ES-I3 (cell line): Measurements from ENCODE around the gene TNFSF15.
"Not testable (repeated sequence)": the region's sequence is repeated elsewhere in the genome, so short reads cannot be mapped to it uniquely, and the experiment has no call there.

ENCODE experiments used
- H3K36me3 ChIP-seq: 2 replicates; pipeline ENCODE4 v1.6.1; 2013; ENCODE audit warnings: mild to moderate bottlenecking, low read length, control low read depth, moderate library complexity; ENCODE audit not compliant: insufficient read depth
- H3K4me1 ChIP-seq: 2 replicates; pipeline ENCODE4 v1.6.1; 2013; ENCODE audit warnings: mild to moderate bottlenecking, control low read depth, low read length; ENCODE audit not compliant: insufficient read depth
- H3K9ac ChIP-seq: 2 replicates; pipeline ENCODE4 v1.6.1; 2013; ENCODE audit warnings: low read depth, mild to moderate bottlenecking, low read length, moderate library complexity
- H3K9me3 ChIP-seq: 2 replicates; pipeline ENCODE4 v1.6.1; 2013; ENCODE audit warnings: mild to moderate bottlenecking, low read length, moderate library complexity; ENCODE audit not compliant: control insufficient read depth, insufficient read depth

The TNFSF15 gene

GRCh38 chr9:114763220-114763619 lies 42.6 kb downstream of the TNFSF15 start:
- H3K9me3 ChIP-seq: peaks cover 3% of the 10 kb centered on the region; the same call in 1 of the 2 replicates
- no peak overlapping the region for H3K9ac ChIP-seq
- no peaks in the 10 kb centered on the region for H3K4me1 ChIP-seq
- H3K36me3 ChIP-seq: no peaks in the 10 kb centered on the region

- Histone ChIP-seq H3K4me1 (no peaks in the 10 kb centered on the region), H3K36me3 (no peaks in the 10 kb centered on the region), H3K9ac (no peak overlapping the region), H3K9me3 (peaks cover 3% of the 10 kb centered on the region; the same call in 1 of the 2 replicates)
Observed at GRCh38 chr9:114761523-114761922, 44.3 kb downstream of the TNFSF15 start.

DNA sequence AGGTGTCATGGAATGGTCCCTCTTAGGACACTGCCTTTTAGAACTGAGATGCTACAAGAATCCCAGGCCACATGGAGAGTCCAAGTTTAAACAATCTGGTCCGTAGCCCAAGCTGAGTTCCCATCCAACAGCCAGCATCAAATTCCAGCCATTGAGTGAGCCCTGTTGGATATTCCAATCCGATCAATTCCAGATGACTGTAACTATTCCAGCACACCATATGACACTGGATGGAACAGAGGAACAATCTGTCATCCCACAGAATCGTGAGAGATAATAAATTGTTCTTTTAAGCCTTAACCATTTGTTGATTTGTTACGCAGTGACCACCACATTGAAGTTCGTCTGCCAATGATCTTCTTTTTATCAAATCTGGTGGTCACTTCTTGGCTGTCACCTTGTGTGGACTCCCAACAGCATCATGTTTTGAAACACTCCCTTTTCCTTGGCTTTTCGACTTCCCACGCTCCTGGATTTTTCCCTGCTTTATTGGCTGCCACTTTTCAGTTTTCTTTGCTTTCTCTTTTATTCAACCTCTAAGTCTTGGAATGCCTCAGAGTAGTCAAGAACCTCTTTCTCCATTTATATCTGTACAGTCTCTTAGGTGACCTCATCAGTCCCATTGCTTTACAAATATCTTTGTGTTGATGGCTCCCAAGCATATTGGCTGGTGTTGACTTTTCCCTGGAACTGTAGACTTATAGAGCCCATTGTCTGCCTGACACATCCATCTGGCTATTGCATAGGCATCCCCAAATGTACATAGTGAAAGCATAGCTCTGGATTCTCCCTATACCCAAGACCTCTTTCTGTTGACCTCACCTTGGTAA lies 46.1 kb downstream of the TNFSF15 start:
- Histone ChIP-seq H3K36me3 (no peaks in the 10 kb centered on the region), H3K9ac (no peak overlapping the region), H3K4me1 (no peaks in the 10 kb centered on the region), H3K9me3 (peaks cover 3% of the 10 kb centered on the region; the same call in 1 of the 2 replicates)

- Histone ChIP-seq H3K9ac (no peak overlapping the region), H3K9me3 (peaks cover 3% of the 10 kb centered on the region; the same call in 1 of the 2 replicates), H3K36me3 (no peaks in the 10 kb centered on the region), H3K4me1 (no peaks in the 10 kb centered on the region)
Observed at GRCh38 chr9:114757984-114758383, 47.9 kb downstream of the TNFSF15 start.

DNA sequence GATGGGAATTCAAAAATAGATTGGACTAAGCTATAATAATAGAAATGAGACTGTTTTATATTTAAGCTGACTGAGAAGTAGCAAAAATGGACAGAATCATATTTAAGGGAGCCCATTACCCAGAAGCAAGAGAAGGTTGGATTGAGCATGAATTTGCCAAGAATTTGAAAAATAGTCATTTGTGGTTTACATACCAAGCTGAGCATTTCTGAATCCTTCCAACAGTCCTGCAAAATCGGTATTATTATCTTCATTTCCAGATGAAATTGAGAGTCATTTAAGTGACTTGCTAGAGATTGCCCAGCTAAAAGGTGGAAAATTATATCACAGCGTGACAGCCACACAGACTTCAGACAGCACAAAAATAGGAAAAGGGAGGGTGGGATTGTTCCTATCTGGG lies 48.4 kb downstream of the TNFSF15 start:
- Histone ChIP-seq H3K36me3 (no peaks in the 10 kb centered on the region), H3K4me1 (no peaks in the 10 kb centered on the region), H3K9ac (no peak overlapping the region), H3K9me3 (no peaks in the 10 kb centered on the region; the same call in 1 of the 2 replicates)

DNA sequence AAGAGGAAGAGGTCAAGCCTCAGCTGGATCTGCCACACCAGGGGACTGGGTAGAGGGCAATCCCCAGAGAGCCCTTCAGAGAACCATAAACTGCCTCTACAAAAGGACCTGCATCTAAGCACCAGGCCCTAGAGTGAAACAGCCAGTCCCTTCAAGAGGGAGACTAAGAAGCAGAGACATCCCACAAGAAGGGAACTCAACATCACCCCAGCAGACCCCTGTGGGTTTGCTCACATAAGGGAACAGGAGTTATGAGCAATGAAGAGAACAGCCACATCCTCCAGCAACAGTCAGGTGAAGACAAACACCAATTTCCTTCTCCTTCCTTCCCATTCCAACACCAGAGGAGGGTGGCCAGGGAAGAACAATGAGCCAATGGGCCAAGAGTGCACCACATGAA lies 48.9 kb downstream of the TNFSF15 start:
- Histone ChIP-seq H3K9ac (no peak overlapping the region), H3K9me3 (no peaks in the 10 kb centered on the region; the same call in 1 of the 2 replicates), H3K4me1 (no peaks in the 10 kb centered on the region), H3K36me3 (no peaks in the 10 kb centered on the region)

- H3K9me3 ChIP-seq: no peaks in the 10 kb centered on the region
- H3K4me1 ChIP-seq: no peaks in the 10 kb centered on the region
- H3K9ac ChIP-seq: no peak overlapping the region
- no peaks in the 10 kb centered on the region for H3K36me3 ChIP-seq
Observed at GRCh38 chr9:114754581-114754980, 51.3 kb downstream of the TNFSF15 start.

GRCh38 chr9:114746591-114747346 lies 59.1 kb downstream of the TNFSF15 start:
- H3K9ac ChIP-seq: no peak overlapping the region
- H3K9me3 ChIP-seq: no peaks in the 10 kb centered on the region
- no peaks in the 10 kb centered on the region for H3K36me3 ChIP-seq

DNA sequence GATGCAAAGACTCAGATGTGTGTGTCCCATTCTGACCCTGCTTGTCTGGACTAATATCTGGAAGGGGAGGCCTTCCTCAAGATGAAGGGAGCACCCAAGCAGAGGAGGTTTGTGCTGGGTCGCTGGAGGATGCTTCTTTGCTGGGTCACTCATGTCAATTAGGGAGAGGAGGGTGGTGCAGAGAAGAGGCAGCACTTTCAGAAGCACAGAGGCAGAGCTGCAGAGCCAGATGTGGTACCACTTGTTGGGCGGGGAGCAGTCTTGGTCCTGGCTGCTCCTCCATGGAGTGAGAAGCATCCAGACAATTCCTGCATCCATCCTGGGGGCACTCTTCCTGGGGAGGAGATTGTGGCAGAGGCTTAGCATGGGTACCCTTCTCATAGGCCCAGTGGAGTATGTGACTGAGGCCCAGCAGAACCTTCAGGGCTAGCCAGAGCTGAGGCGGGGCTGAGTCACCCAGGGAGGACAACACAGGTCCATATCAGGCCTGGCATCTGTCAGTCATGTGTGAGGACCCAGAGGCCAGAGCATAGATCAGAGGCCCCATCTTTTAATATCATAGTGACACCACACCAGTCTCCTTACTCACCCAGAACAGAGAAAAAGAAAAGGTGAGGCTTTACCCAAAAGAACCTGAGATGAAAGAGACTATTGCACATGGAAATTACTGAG lies 59.8 kb downstream of the TNFSF15 start:
- Histone ChIP-seq H3K9me3 (no peaks in the 10 kb centered on the region), H3K36me3 (no peaks in the 10 kb centered on the region), H3K9ac (no peak overlapping the region), H3K4me1 (no peaks in the 10 kb centered on the region)

More at GRCh38 chr9:114746591-114747346, 59.1 kb downstream of the TNFSF15 start:
- H3K4me1 ChIP-seq: no peaks in the 10 kb centered on the region

GRCh38 chr9:114745108-114745848 lies 60.6 kb downstream of the TNFSF15 start:
- Histone ChIP-seq H3K9ac (no peak overlapping the region), H3K9me3 (no peaks in the 10 kb centered on the region), H3K36me3 (no peaks in the 10 kb centered on the region), H3K4me1 (no peaks in the 10 kb centered on the region)

GRCh38 chr9:114743446-114743845 lies 62.4 kb downstream of the TNFSF15 start:
- Histone ChIP-seq H3K4me1 (no peaks in the 10 kb centered on the region), H3K9me3 (no peaks in the 10 kb centered on the region), H3K36me3 (no peaks in the 10 kb centered on the region), H3K9ac (no peak overlapping the region)

GRCh38 chr9:114742947-114743346 lies 62.9 kb downstream of the TNFSF15 start:
- no peaks in the 10 kb centered on the region for H3K4me1 ChIP-seq
- no peak overlapping the region for H3K9ac ChIP-seq
- no peaks in the 10 kb centered on the region for H3K9me3 ChIP-seq
- no peaks in the 10 kb centered on the region for H3K36me3 ChIP-seq

- H3K9me3 ChIP-seq, H3K9ac ChIP-seq, H3K36me3 ChIP-seq, H3K4me1 ChIP-seq: not testable (repeated sequence)
Observed at GRCh38 chr9:114741521-114741920, 64.3 kb downstream of the TNFSF15 start.
